Measurements from ENCODE around the gene RSPH6A. TPM values are rescaled to one million over a fixed set of nuclear protein-coding genes. Genes with fewer than 3 reads are reported as not detected.

RSPH6A gene
- total RNA-seq, 1 donor: 0.18 TPM

DNA sequence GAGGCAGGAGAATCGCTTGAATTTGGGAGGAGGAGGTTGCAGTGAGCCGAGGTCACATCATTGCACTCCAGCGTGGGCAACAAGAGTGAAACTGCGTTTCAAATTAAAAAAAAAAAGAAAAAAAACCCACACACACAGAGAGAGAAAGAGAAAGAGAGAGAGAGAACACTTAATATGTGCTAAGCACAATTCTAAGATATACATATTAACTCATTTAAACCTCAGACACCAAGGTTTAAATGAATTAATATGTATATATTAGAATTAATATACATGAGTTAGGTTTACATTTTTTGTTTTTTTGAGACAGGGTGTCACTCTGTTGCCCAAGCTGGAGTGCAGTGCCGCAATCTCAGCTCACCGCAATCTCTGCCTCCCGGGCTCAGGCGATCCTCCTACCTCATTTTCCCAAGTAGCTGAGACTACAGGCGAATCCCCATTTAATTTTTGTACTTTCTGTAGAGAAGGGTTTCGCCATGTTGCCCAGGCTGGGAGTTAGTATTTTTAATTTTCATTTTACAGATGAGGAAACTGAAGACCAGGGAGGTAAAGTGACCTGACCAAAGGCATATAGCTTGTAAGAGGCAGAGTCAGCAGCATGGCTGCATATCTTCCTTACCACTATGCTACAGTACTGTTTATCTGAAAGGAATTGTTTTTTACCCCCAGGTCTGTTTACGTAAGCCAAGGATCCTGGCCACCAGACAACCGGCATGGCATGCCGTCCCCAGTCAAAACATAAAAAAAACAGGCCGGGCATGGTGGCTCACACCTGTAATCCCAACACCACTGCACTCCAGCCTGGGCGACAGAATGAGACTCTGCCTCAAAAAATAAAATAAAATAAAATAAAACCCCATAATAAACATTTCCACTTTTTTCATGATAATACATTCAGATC, 45.5 kb upstream of the RSPH6A start:
- DNase-seq (ENCODE audit: low read depth): no peak
- TF ChIP-seq, protein P1, sequence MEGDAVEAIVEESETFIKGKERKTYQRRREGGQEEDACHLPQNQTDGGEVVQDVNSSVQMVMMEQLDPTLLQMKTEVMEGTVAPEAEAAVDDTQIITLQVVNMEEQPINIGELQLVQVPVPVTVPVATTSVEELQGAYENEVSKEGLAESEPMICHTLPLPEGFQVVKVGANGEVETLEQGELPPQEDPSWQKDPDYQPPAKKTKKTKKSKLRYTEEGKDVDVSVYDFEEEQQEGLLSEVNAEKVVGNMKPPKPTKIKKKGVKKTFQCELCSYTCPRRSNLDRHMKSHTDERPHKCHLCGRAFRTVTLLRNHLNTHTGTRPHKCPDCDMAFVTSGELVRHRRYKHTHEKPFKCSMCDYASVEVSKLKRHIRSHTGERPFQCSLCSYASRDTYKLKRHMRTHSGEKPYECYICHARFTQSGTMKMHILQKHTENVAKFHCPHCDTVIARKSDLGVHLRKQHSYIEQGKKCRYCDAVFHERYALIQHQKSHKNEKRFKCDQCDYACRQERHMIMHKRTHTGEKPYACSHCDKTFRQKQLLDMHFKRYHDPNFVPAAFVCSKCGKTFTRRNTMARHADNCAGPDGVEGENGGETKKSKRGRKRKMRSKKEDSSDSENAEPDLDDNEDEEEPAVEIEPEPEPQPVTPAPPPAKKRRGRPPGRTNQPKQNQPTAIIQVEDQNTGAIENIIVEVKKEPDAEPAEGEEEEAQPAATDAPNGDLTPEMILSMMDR (IDR thresholded peaks at IDR 0.05; ENCODE audit: insufficient read depth, low read length): no peak
- no peak overlapping the region for H3K4me3 ChIP-seq (ENCODE audit: low read depth, low read length)

DNA sequence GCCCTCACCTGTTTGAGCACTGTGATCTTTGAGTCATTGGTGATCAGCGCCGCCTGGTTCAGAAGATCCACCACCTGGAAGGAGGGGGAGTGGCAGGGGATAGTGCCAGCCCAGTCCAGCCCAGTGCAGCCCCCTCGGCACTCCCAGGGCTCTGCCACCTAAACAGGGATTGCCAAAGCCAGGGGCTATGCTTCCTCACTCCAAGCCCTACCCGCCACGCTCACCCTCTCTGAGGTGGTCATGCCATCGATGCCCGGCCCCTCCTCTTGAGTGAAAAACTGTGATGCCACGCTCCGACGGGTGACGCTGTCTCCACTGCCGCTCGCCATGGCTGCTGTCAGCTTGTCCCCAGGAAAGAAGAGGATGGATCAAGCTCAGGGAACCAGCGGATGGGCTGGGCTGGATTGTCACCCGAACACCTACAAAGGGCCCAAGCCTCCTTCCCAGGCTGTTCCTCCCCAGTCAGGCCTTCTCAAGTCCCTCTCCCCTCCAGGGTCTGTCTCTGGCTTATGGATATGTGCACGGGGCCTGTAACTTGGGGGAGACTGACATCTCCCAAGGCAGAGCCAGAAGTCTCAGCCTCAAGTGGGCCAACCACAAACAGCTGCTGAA, 39.2 kb upstream of the RSPH6A start:
- H3K4me3 ChIP-seq (ENCODE audit: low read depth, low read length): no peak overlapping the region
- TF ChIP-seq, protein P1 (IDR thresholded peaks at IDR 0.05; ENCODE audit: insufficient read depth, low read length): no peak
- DNase-seq (ENCODE audit: low read depth): no peak

DNA sequence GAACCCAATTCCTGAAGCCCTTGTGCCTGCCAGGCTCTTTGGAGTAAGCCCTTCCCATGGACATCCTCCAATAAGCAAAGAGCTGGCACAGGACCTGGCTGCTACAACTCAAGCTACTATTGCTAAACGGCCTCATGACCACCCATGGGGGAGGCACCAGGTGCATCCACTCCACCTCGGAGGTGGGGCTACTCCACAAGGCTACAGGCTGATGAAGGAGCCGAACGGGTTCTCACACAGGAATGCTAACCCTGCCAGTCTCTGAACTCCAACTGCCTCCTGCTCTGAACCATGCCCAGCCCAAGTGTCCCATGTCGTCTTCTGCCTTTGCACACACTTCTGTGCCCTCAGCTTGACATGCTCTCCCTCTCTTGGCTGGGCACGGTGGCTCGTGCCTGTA, 37.9 kb upstream of the RSPH6A start:
- TF ChIP-seq, protein P1 (IDR thresholded peaks at IDR 0.05; ENCODE audit: insufficient read depth, low read length): no peak
- H3K4me3 ChIP-seq (ENCODE audit: low read depth, low read length): no peak overlapping the region
- DNase-seq (ENCODE audit: low read depth): no peak

DNA sequence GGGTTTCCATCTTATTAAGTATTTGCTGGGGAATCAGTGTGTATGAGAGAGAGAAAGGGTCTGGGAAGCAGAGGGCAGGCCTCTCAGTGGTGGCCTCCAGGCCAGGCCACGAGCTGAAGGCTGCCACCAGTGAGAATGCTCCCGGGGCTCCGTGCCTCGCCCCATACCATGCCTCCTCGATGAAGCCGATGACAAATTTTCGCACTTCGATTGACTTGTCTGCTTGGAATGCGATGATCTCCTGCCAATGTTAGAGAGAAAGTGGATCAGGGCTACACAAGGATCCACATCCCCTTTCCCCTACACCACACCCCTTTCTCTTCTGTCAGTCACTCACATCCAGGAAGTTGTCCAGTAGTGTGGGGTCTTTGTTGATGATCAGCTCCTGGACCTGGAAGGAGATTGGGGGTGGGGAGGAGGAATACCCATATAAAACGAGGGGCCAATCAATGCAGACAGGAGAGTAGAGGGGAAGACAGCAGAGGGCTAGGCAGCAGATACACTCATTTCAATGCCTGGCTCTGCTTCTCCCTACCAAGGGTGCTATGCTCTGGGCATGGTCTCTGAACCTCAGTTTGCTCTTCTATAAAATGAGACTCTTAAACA, 37.1 kb upstream of the RSPH6A start:
- TF ChIP-seq, protein P1 (IDR thresholded peaks at IDR 0.05; ENCODE audit: insufficient read depth, low read length): no peak
- no peak for DNase-seq (ENCODE audit: low read depth)

DNA sequence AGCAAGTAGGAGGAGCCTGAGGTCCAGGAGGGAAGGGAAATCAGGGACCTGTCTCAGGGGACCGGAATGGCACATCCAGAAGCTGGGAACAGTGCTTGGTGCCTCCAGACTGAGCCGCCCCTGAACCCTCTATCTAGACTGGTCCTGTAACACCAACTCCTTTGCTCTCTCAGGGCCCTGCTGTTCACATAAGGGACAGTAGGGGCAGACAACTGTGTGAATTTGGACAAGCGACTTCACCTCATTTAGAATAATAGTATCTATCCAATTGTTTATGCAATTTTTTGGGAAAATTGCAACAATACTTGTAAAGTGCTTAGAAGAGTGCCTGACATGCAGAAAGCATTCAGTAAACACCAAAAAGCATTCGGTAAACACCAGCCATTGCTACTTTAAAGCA, 33.8 kb upstream of the RSPH6A start:
- no peak overlapping the region for H3K4me3 ChIP-seq (ENCODE audit: low read depth, low read length)
- peak; percentile 4 for DNase-seq (ENCODE audit: low read depth)
- TF ChIP-seq, protein P1 (IDR thresholded peaks at IDR 0.05; ENCODE audit: insufficient read depth, low read length): peak; percentile 37

More for the DNA sequence above, 37.1 kb upstream of the RSPH6A start:
- H3K4me3 ChIP-seq (ENCODE audit: low read depth, low read length): no peak overlapping the region

DNA sequence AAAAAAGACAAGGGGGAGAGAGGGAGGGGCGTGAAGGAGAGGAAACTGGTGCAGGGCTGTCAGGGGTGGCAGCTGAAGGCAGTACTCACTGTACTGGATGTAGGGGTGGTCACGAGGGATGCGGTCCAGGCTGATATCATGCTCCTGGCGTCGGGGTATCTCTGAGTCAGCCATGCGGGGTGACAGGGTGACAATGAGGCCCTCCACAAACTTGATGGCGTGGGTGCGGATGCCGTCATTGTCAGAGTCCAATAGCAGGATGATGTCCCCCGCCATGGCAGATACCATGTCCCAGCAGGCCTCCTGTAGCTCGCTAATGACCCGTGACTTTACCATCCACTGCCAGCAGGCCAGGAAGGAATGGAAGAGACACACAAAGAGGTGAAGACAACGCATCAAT, 32.6 kb upstream of the RSPH6A start:
- no peak for DNase-seq (ENCODE audit: low read depth)
- no peak overlapping the region for H3K4me3 ChIP-seq (ENCODE audit: low read depth, low read length)
- TF ChIP-seq, protein P1 (IDR thresholded peaks at IDR 0.05; ENCODE audit: insufficient read depth, low read length): no peak

Data from fibroblast of the aortic adventitia (primary cell).